ENCODE data around the gene CD37. TPM values are rescaled to one million over a fixed set of nuclear protein-coding genes. Genes with fewer than 3 reads are reported as not detected.

Gene CD37
- total RNA-seq, 3 donors from 2014 or later, result 2.9 to 19.7 (median 15.4) TPM

DNA sequence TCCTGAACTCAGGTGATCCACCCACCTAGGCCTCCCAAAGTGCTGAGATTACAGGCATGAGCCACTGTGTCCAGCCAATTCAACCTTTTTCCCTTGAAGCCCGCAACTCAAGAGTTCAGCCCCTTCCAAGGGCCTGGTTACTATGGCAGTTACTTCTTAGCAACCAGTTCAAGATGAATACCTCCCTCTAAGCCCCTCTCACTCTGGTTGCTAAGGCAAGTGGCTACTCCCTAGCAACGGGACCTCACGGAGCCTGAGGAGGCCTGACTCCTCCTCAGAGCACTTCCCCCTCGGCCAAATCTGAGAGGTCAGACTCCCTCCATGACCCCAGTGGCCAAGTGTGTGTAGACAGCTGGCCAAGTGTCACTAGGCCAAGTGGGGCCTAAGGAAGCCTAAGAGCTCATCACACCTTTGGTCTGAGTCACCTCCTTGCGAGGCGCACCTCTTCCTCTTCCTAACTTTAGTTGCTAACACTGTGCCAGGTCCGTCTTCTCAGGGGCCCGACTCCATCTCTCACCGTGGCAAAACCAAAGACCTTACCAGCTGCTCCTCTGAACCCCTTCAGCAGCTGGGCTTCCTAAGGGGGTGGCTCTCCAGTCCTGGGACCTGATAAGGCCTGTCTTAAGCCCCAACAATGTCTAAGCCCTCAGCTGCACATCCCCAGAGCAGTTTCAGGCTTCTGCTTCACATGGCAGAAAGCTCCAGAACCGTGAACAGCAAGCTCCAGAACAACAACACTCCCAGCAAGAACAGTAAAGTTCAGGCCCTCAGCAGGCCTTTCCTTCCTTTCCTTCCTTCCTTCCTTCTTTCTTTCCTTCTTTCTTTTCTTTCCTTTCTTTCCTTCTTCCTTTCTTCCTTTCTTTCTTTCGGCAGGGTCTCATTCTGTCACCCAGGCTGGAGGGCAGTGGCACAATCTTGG is 9.6 kb downstream of the CD37 start:
- no peak for TF ChIP-seq POLR2A (IDR thresholded peaks at IDR 0.05)
- H3K36me3 ChIP-seq, result no peaks in the 10 kb centered on the region

GRCh38 chr19:49347191-49347590 is 12.0 kb downstream of the CD37 start:
- no peaks in the 10 kb centered on the region for H3K36me3 ChIP-seq
- intact Hi-C loops (cut with DNase I; ENCODE audit: low total_unique reads), result no loop called here
- TF ChIP-seq POLR2A (IDR thresholded peaks at IDR 0.05) (no peak), POLR2AphosphoS5 (IDR thresholded peaks at IDR 0.05) (no peak), CTCF (IDR thresholded peaks at IDR 0.05) (no peak)
- H3K27ac ChIP-seq, result no peak overlapping the region
- DNase-seq (ENCODE audit: low spot score in 2 of 2), result no peak
- no peaks in the 10 kb centered on the region for H3K4me1 ChIP-seq
- H3K4me3 ChIP-seq, result no peak overlapping the region
- no peaks in the 10 kb centered on the region for H3K27me3 ChIP-seq
- H3K9me3 ChIP-seq, result no peaks in the 10 kb centered on the region

More for the DNA sequence above, 9.6 kb downstream of the CD37 start:
- Histone ChIP-seq H3K4me1 (no peaks in the 10 kb centered on the region), H3K27ac (no peak overlapping the region), H3K4me3 (no peak overlapping the region), H3K27me3 (no peaks in the 10 kb centered on the region), H3K9me3 (no peaks in the 10 kb centered on the region)
- no peak for DNase-seq (ENCODE audit: low spot score in 2 of 2)
- intact Hi-C loops (cut with DNase I; ENCODE audit: low total_unique reads), result no loop called here

GRCh38 chr19:49347835-49348234 is 12.6 kb downstream of the CD37 start:
- H3K4me1 ChIP-seq, result no peaks in the 10 kb centered on the region
- H3K9me3 ChIP-seq, result no peaks in the 10 kb centered on the region
- no peaks in the 10 kb centered on the region for H3K27me3 ChIP-seq
- no peak for DNase-seq (ENCODE audit: low spot score in 2 of 2)
- H3K4me3 ChIP-seq, result no peak overlapping the region
- H3K27ac ChIP-seq, result no peak overlapping the region
- TF ChIP-seq CTCF (IDR thresholded peaks at IDR 0.05) (no peak), POLR2AphosphoS5 (IDR thresholded peaks at IDR 0.05) (no peak), POLR2A (IDR thresholded peaks at IDR 0.05) (no peak)
- intact Hi-C loops (cut with DNase I; ENCODE audit: low total_unique reads), result no loop called here
- H3K36me3 ChIP-seq, result no peaks in the 10 kb centered on the region

DNA sequence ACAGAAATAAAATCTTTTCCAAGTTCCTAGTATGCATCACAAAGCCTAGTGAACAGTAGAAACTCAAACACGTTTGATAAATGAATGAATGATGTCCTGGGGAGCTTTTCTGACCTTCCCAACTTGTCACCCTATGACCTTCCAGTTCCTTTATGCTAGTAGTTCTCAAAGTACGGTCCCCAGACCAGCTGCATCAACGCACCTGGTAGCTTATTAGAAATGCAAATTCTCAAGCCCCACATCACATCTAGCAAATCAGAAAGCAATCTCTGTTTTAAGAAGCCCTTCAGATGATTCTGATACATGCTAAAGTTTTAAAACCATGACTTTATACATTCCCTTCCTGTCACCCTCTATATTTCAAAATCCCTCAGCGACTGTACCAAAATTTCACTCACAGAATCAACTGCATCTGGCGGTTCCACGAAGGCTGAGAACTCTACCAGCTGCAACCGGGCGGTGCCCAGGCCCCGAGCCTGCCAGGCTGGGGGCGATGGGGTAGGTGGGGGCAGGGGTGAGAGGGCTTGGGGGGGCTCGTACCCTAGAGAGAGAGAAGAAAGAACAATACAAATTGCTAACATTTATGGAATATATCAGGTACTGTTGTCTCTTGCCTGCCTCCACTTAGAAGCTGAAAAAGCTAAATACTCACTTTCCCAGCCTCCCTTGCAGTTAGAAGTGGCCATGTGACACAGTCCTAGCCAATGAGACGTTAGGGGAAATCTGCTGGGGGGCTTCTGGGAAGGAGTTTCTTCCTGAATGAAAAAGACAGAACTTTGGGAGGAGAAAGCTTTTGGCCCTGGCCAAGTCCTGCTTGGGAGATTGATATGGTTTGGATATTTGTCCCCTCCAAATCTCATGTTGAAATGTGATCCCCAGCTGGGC is 13.3 kb downstream of the CD37 start:
- no peaks in the 10 kb centered on the region for H3K4me1 ChIP-seq
- H3K27ac ChIP-seq, result no peak overlapping the region
- H3K27me3 ChIP-seq, result no peaks in the 10 kb centered on the region
- intact Hi-C loops (cut with DNase I; ENCODE audit: low total_unique reads), result no loop called here
- H3K36me3 ChIP-seq, result no peaks in the 10 kb centered on the region
- H3K4me3 ChIP-seq, result no peak overlapping the region
- no peaks in the 10 kb centered on the region for H3K9me3 ChIP-seq
- no peak for TF ChIP-seq CTCF (IDR thresholded peaks at IDR 0.05)
- no peak for TF ChIP-seq POLR2A (IDR thresholded peaks at IDR 0.05)
- no peak for TF ChIP-seq POLR2AphosphoS5 (IDR thresholded peaks at IDR 0.05)
- DNase-seq (ENCODE audit: low spot score in 2 of 2), result no peak

- intact Hi-C loops (cut with DNase I; ENCODE audit: low total_unique reads), result no loop called here
- TF ChIP-seq POLR2A (IDR thresholded peaks at IDR 0.05) (no peak), CTCF (IDR thresholded peaks at IDR 0.05) (no peak), POLR2AphosphoS5 (IDR thresholded peaks at IDR 0.05) (no peak)
- no peaks in the 10 kb centered on the region for H3K4me1 ChIP-seq
- H3K4me3 ChIP-seq, result no peak overlapping the region
- no peaks in the 10 kb centered on the region for H3K27me3 ChIP-seq
- H3K27ac ChIP-seq, result no peak overlapping the region
- no peaks in the 10 kb centered on the region for H3K36me3 ChIP-seq
- no peaks in the 10 kb centered on the region for H3K9me3 ChIP-seq
- no peak for DNase-seq (ENCODE audit: low spot score in 2 of 2)
These were observed 14.4 kb downstream of the CD37 start for GRCh38 chr19:49349567-49349966.

All from breast epithelium (tissue), 4 donors.